Esophagus squamous epithelium (tissue), 4 donors: ENCODE measurements around the gene GPRIN2.
"Not testable (repeated sequence)": the region's sequence is repeated elsewhere in the genome, so short reads cannot be mapped to it uniquely, and the experiment has no call there.

Experiments used
- CTCF ChIP-seq, 6 experiments: fragments of 450-650 bp in 4 of 6; fragments of 200-600 bp in 2 of 6; sonication (generic) in 2 of 6; IDR thresholded peaks; one replicate each; pipeline ENCODE4 v1.5.1; 2016 to 2019; ENCODE audit warnings: antibody characterized with exemption in 6 of 6, mild to moderate bottlenecking in 4 of 6, moderate library complexity in 4 of 6
- POLR2A ChIP-seq, 4 donors: fragments of 450-650 bp; IDR thresholded peaks; one replicate each; pipeline ENCODE4 v1.6.1; 2017; ENCODE audit warnings: antibody characterized with exemption in 4 of 4, mild to moderate bottlenecking in 4 of 4, moderate library complexity in 3 of 4

GRCh38 chr10:46578474-46579178 is 22.2 kb upstream of the GPRIN2 start, which contains the start of gene SYT15:
- TF ChIP-seq CTCF, POLR2A (IDR thresholded peaks at IDR 0.05): not testable (repeated sequence)
